ENCODE data around the gene CALHM3.

DNA sequence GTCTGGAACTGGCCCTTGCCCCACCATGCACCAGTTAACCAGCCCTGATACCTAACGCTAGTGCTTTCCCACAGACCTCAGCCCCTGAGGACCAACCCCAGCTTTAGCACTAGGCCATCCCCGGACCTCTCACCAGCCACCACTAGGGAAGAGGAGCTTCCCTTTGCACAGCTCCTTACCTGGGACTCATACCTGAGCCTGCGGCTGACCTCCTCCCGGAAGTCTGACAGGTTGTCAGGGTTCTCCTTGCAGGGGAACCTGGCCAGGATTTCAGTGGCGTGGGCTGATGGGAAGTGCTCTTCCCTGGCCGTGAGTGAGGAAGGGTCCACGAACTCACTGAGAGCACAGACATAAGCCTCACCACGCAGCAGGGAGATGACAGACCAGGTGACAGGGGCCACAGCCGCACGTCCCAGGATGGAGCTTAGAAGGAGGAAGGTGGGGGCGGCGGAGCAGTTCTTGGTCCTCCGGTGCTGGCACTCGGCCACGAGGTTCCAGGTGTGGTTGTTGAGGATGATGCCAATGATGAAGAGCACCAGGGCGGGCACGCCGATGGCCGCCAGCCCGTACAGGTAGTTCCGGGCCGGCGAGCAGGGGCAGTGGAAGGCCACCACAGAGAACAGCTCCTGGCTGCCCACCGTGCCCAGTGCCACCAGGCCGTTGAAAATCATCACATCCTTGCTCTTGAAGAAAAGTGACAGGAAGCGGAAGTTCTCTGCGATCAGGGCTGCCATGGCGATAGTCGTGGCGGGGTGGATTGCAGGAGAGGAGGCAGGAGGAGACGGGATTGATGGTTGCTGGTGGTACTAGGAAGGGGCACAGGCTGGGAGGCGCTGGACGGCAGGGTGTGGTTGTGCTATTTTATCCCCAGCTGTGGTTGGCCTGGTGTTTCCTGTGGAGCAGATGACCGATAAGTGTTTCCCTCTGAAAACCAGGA lies 29.6 kb downstream of the CALHM3 start:
- peak; percentile 23; the same call in 1 of the 2 replicates for TF ChIP-seq POLR2AphosphoS5 (IDR thresholded peaks at IDR 0.05; ENCODE audit: low read depth)
- TF ChIP-seq, protein P1, sequence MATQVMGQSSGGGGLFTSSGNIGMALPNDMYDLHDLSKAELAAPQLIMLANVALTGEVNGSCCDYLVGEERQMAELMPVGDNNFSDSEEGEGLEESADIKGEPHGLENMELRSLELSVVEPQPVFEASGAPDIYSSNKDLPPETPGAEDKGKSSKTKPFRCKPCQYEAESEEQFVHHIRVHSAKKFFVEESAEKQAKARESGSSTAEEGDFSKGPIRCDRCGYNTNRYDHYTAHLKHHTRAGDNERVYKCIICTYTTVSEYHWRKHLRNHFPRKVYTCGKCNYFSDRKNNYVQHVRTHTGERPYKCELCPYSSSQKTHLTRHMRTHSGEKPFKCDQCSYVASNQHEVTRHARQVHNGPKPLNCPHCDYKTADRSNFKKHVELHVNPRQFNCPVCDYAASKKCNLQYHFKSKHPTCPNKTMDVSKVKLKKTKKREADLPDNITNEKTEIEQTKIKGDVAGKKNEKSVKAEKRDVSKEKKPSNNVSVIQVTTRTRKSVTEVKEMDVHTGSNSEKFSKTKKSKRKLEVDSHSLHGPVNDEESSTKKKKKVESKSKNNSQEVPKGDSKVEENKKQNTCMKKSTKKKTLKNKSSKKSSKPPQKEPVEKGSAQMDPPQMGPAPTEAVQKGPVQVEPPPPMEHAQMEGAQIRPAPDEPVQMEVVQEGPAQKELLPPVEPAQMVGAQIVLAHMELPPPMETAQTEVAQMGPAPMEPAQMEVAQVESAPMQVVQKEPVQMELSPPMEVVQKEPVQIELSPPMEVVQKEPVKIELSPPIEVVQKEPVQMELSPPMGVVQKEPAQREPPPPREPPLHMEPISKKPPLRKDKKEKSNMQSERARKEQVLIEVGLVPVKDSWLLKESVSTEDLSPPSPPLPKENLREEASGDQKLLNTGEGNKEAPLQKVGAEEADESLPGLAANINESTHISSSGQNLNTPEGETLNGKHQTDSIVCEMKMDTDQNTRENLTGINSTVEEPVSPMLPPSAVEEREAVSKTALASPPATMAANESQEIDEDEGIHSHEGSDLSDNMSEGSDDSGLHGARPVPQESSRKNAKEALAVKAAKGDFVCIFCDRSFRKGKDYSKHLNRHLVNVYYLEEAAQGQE (IDR thresholded peaks at IDR 0.05; ENCODE audit: insufficient replicate concordance, low read depth) = no peak

Measured in HL-60 (cell line).